ENCODE data around the gene PATL1.

DNA sequence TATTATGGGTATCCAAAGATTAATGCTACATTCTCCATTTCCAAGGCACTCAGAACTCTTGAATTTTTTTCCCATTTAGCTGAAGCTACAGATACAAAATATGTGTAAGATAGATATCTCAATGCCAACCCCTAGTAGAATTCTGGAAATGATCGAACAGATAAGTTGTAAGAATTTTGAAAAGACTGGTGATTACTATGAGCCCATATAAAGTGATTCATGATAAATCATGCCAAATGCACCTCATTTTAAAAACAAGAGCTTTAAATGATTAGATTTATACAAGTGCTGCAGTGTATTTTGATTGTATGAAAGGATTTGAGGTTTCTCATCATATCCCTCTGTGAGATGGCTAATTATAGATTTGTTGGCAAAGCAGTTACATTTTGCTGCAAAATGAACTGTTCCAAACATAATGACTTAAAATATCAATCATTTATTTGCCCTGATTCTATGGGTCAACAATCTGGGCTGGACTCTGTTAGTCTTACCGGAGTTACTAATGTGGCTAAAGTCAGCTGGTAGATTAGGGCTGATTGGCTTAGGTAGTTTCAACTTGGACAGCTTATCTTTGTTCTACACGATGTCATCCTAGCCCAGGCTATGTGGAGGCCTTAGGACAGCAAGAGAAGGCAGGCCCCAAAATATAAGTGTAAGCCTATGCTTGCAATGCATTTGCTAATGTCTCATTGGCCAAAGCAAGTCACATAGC is 41.5 kb upstream of the PATL1 start:
- TF ChIP-seq, protein P1, sequence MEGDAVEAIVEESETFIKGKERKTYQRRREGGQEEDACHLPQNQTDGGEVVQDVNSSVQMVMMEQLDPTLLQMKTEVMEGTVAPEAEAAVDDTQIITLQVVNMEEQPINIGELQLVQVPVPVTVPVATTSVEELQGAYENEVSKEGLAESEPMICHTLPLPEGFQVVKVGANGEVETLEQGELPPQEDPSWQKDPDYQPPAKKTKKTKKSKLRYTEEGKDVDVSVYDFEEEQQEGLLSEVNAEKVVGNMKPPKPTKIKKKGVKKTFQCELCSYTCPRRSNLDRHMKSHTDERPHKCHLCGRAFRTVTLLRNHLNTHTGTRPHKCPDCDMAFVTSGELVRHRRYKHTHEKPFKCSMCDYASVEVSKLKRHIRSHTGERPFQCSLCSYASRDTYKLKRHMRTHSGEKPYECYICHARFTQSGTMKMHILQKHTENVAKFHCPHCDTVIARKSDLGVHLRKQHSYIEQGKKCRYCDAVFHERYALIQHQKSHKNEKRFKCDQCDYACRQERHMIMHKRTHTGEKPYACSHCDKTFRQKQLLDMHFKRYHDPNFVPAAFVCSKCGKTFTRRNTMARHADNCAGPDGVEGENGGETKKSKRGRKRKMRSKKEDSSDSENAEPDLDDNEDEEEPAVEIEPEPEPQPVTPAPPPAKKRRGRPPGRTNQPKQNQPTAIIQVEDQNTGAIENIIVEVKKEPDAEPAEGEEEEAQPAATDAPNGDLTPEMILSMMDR (IDR thresholded peaks at IDR 0.05), result no peak
- no peak for TF ChIP-seq EZH2 (IDR thresholded peaks at IDR 0.05; ENCODE audit: borderline replicate concordance, insufficient read depth, low read depth, low read length, poor library complexity, severe bottlenecking)
